ENCODE data around the gene ZNF423.

- TF ChIP-seq CTCF (IDR thresholded peaks at IDR 0.05 in 8 of 11, conservative IDR thresholded peaks at IDR 0.05 in 3 of 11) (no peak), POLR2AphosphoS5 (IDR thresholded peaks at IDR 0.05) (no peak), POLR2A (IDR thresholded peaks at IDR 0.05) (no peak)
Observed at GRCh38 chr16:49464093-49464492, 391.8 kb downstream of the ZNF423 start.
